CD4-positive, CD25-positive, alpha-beta regulatory T cell (primary cell): ENCODE data around the gene LUZP2. TPM values are rescaled to one million over a fixed set of nuclear protein-coding genes. Genes with fewer than 3 reads are reported as not detected.

Experiments
- ATAC-seq, 2 donors: fragments of 150-1000 bp; cut with Tn5 transposase; one replicate each; pipeline ENCODE4 v1.10.0; 2021; ENCODE audit warnings: low read depth in 2 of 2, moderate number of reproducible peaks in 2 of 2, moderate library complexity in 1 of 2
- DNase-seq, 3 donors: peaks; one replicate each; pipeline versions ENCODE4 v3.0.0 to v3.0.0-alpha.2; 2012 to 2022; ENCODE audit warnings: mixed read lengths in 1 of 3
- H3K27ac ChIP-seq: one replicate; pipeline ENCODE4 v1.7.0; 2013; ENCODE audit warnings: mild to moderate bottlenecking, low read length; ENCODE audit not compliant: insufficient read depth, poor library complexity, severe bottlenecking
- H3K27me3 ChIP-seq: one replicate; pipeline ENCODE4 v1.7.0; 2013; ENCODE audit warnings: low read length; ENCODE audit not compliant: control insufficient read depth, insufficient read depth
- H3K36me3 ChIP-seq: one replicate; pipeline ENCODE4 v1.7.0; 2013; ENCODE audit warnings: mild to moderate bottlenecking, low read length, moderate library complexity; ENCODE audit not compliant: control insufficient read depth, insufficient read depth
- H3K4me1 ChIP-seq: 2 replicates; pipeline ENCODE4 v1.7.0; 2013; ENCODE audit warnings: mild to moderate bottlenecking, low read length; ENCODE audit not compliant: insufficient read depth, control insufficient read depth, poor library complexity, severe bottlenecking
- H3K4me3 ChIP-seq: one replicate; pipeline ENCODE4 v1.7.0; 2013; ENCODE audit warnings: low read depth, mild to moderate bottlenecking, low read length, moderate library complexity
- H3K9me3 ChIP-seq, 2 experiments: 1 replicate in 1 of 2; 2 replicates in 1 of 2; pipeline ENCODE4 v1.7.0; 2013; ENCODE audit warnings: low read length in 2 of 2, mild to moderate bottlenecking in 1 of 2, moderate library complexity in 1 of 2; ENCODE audit not compliant: control insufficient read depth in 2 of 2
- H3K27ac Mint-ChIP-seq, 3 donors: one replicate each; pipeline ENCODE4 v1.8.0; 2020 to 2022; ENCODE audit warnings: mild to moderate bottlenecking in 3 of 3, mixed read lengths in 3 of 3, moderate library complexity in 2 of 3
- H3K27me3 Mint-ChIP-seq: one replicate; pipeline ENCODE4 v1.8.0; 2022; ENCODE audit warnings: mild to moderate bottlenecking, mixed read lengths
- H3K36me3 Mint-ChIP-seq: one replicate; pipeline ENCODE4 v1.8.0; 2020; ENCODE audit warnings: mixed read lengths
- H3K4me1 Mint-ChIP-seq, 4 donors: one replicate each; pipeline ENCODE4 v1.8.0; 2020 to 2022; ENCODE audit warnings: mixed read lengths in 4 of 4, mild to moderate bottlenecking in 1 of 4
- H3K4me3 Mint-ChIP-seq, 4 donors: one replicate each; pipeline ENCODE4 v1.8.0; 2020 to 2022; ENCODE audit warnings: mild to moderate bottlenecking in 4 of 4, mixed read lengths in 4 of 4, moderate library complexity in 3 of 4
- H3K9me3 Mint-ChIP-seq, 7 donors: one replicate each; pipeline ENCODE4 v1.8.0; 2020 to 2022; ENCODE audit warnings: mixed read lengths in 7 of 7, mild to moderate bottlenecking in 3 of 7, moderate library complexity in 2 of 7
- polyA plus RNA-seq, 4 donors: library from polyadenylated mRNA; unstranded; fragments of 300-500 nt; fragmentation: Illumina TruSeq; gene quantifications; one replicate each; pipeline ENCODE4 v1.2.3, GENCODE V29; 2021
- total RNA-seq: library from RNA; stranded (reverse); gene quantifications from one replicate; pipeline ENCODE4 v1.2.3, GENCODE V29; 2022

The LUZP2 gene
- total and polyA plus RNA-seq, 5 donors from 2014 or later = not detected

GRCh38 chr11:24781288-24781687 is 284.4 kb downstream of the LUZP2 start:
- Histone ChIP-seq H3K4me3 (no peak overlapping the region), H3K4me1 (no peaks in the 10 kb centered on the region), H3K9me3 (no peaks in the 10 kb centered on the region), H3K27ac (no peak overlapping the region), H3K36me3 (no peaks in the 10 kb centered on the region), H3K27me3 (no peaks in the 10 kb centered on the region)
- no peak overlapping the region for H3K4me3 Mint-ChIP-seq
- H3K9me3 Mint-ChIP-seq = peaks cover 0 to 13% (median 5%) of the 10 kb centered on the region in 7 donors
- ATAC-seq (no peak), DNase-seq (no peak)
- no peaks in the 10 kb centered on the region for H3K36me3 Mint-ChIP-seq
- H3K27ac Mint-ChIP-seq = no peak overlapping the region
- peaks cover 0 to 5% (median 0%) of the 10 kb centered on the region in 4 donors for H3K4me1 Mint-ChIP-seq
- no peaks in the 10 kb centered on the region for H3K27me3 Mint-ChIP-seq

- Histone ChIP-seq H3K36me3 (no peaks in the 10 kb centered on the region), H3K9me3 (peaks cover 2 to 3% of the 10 kb centered on the region in 2 experiments), H3K27ac (no peak overlapping the region), H3K4me3 (no peak overlapping the region), H3K27me3 (no peaks in the 10 kb centered on the region), H3K4me1 (no peaks in the 10 kb centered on the region)
- Mint-ChIP-seq H3K27ac (no peak overlapping the region), H3K4me1 (no peaks in the 10 kb centered on the region), H3K9me3 (peaks cover 4 to 34% (median 7%) of the 10 kb centered on the region in 7 donors), H3K27me3 (no peaks in the 10 kb centered on the region), H3K36me3 (no peaks in the 10 kb centered on the region), H3K4me3 (no peak overlapping the region)
- no peak for ATAC-seq
- no peak for DNase-seq
Observed at GRCh38 chr11:24793479-24793878, 296.6 kb downstream of the LUZP2 start.

GRCh38 chr11:24794064-24794463 is 297.2 kb downstream of the LUZP2 start:
- peaks cover 3 to 30% (median 7%) of the 10 kb centered on the region in 7 donors for H3K9me3 Mint-ChIP-seq

GRCh38 chr11:24805671-24806070 is 308.8 kb downstream of the LUZP2 start:
- H3K36me3 ChIP-seq = no peaks in the 10 kb centered on the region
- DNase-seq (no peak), ATAC-seq (no peak)
- peaks cover 3 to 5% of the 10 kb centered on the region in 2 experiments for H3K9me3 ChIP-seq
- H3K27ac Mint-ChIP-seq = no peak overlapping the region
- no peaks in the 10 kb centered on the region for H3K36me3 Mint-ChIP-seq
- H3K4me1 Mint-ChIP-seq = no peaks in the 10 kb centered on the region
- no peaks in the 10 kb centered on the region for H3K27me3 ChIP-seq
- H3K4me3 ChIP-seq = no peak overlapping the region
- H3K4me1 ChIP-seq = no peaks in the 10 kb centered on the region
- H3K4me3 Mint-ChIP-seq = peak overlapping the region in 1 of 4 donors; percentile 32
- H3K27ac ChIP-seq = no peak overlapping the region
- no peaks in the 10 kb centered on the region for H3K27me3 Mint-ChIP-seq
- H3K9me3 Mint-ChIP-seq = peaks cover 0 to 31% (median 8%) of the 10 kb centered on the region in 7 donors

More at GRCh38 chr11:24794064-24794463, 297.2 kb downstream of the LUZP2 start:
- DNase-seq (no peak), ATAC-seq (no peak)
- no peaks in the 10 kb centered on the region for H3K4me1 Mint-ChIP-seq
- no peaks in the 10 kb centered on the region for H3K4me1 ChIP-seq
- H3K27ac Mint-ChIP-seq = no peak overlapping the region
- no peak overlapping the region for H3K27ac ChIP-seq
- no peak overlapping the region for H3K4me3 ChIP-seq
- no peaks in the 10 kb centered on the region for H3K36me3 ChIP-seq
- no peak overlapping the region for H3K4me3 Mint-ChIP-seq
- H3K36me3 Mint-ChIP-seq = no peaks in the 10 kb centered on the region
- peaks cover 2 to 3% of the 10 kb centered on the region in 2 experiments for H3K9me3 ChIP-seq
- no peaks in the 10 kb centered on the region for H3K27me3 Mint-ChIP-seq
- no peaks in the 10 kb centered on the region for H3K27me3 ChIP-seq

GRCh38 chr11:24808173-24808572 is 311.3 kb downstream of the LUZP2 start:
- Mint-ChIP-seq H3K36me3 (no peaks in the 10 kb centered on the region), H3K4me3 (no peak overlapping the region), H3K4me1 (no peaks in the 10 kb centered on the region), H3K27me3 (no peaks in the 10 kb centered on the region), H3K9me3 (peaks cover 3 to 32% (median 13%) of the 10 kb centered on the region in 7 donors), H3K27ac (no peak overlapping the region)
- no peaks in the 10 kb centered on the region for H3K27me3 ChIP-seq
- ATAC-seq (no peak), DNase-seq (no peak)
- H3K9me3 ChIP-seq = peaks cover 3% of the 10 kb centered on the region in 2 experiments
- H3K4me3 ChIP-seq = no peak overlapping the region
- no peaks in the 10 kb centered on the region for H3K4me1 ChIP-seq
- H3K27ac ChIP-seq = no peak overlapping the region
- H3K36me3 ChIP-seq = no peaks in the 10 kb centered on the region

- Mint-ChIP-seq H3K4me3 (no peak overlapping the region), H3K27me3 (no peaks in the 10 kb centered on the region), H3K27ac (no peak overlapping the region), H3K9me3 (peaks cover 3 to 29% (median 7%) of the 10 kb centered on the region in 7 donors), H3K36me3 (no peaks in the 10 kb centered on the region), H3K4me1 (no peaks in the 10 kb centered on the region)
- ATAC-seq (no peak), DNase-seq (no peak)
- Histone ChIP-seq H3K27me3 (no peaks in the 10 kb centered on the region), H3K4me1 (no peaks in the 10 kb centered on the region), H3K36me3 (no peaks in the 10 kb centered on the region), H3K27ac (no peak overlapping the region), H3K9me3 (peaks cover 0 to 2% of the 10 kb centered on the region in 2 experiments), H3K4me3 (no peak overlapping the region)
Observed at GRCh38 chr11:24819006-24819405, 322.2 kb downstream of the LUZP2 start.

- peaks cover 3 to 26% (median 7%) of the 10 kb centered on the region in 7 donors for H3K9me3 Mint-ChIP-seq
- H3K4me1 Mint-ChIP-seq = no peaks in the 10 kb centered on the region
- Histone ChIP-seq H3K27ac (no peak overlapping the region), H3K27me3 (no peaks in the 10 kb centered on the region), H3K4me1 (no peaks in the 10 kb centered on the region), H3K9me3 (peaks cover 0 to 2% of the 10 kb centered on the region in 2 experiments), H3K36me3 (no peaks in the 10 kb centered on the region), H3K4me3 (no peak overlapping the region)
- no peaks in the 10 kb centered on the region for H3K27me3 Mint-ChIP-seq
- peak overlapping the region in 1 of 4 donors; percentile 3 for H3K4me3 Mint-ChIP-seq
- H3K36me3 Mint-ChIP-seq = no peaks in the 10 kb centered on the region
- H3K27ac Mint-ChIP-seq = no peak overlapping the region
- no peak for DNase-seq
- ATAC-seq = no peak
Observed at GRCh38 chr11:24819863-24820434, 323.1 kb downstream of the LUZP2 start.

GRCh38 chr11:24820541-24820940 is 323.7 kb downstream of the LUZP2 start:
- ATAC-seq = no peak
- peaks cover 0 to 2% of the 10 kb centered on the region in 2 experiments for H3K9me3 ChIP-seq

More at GRCh38 chr11:24820541-24820940, 323.7 kb downstream of the LUZP2 start:
- Mint-ChIP-seq H3K4me1 (no peaks in the 10 kb centered on the region), H3K9me3 (peaks cover 3 to 29% (median 9%) of the 10 kb centered on the region in 7 donors), H3K27me3 (no peaks in the 10 kb centered on the region), H3K4me3 (no peak overlapping the region), H3K27ac (no peak overlapping the region), H3K36me3 (no peaks in the 10 kb centered on the region)
- Histone ChIP-seq H3K36me3 (no peaks in the 10 kb centered on the region), H3K4me1 (no peaks in the 10 kb centered on the region), H3K27me3 (no peaks in the 10 kb centered on the region), H3K27ac (no peak overlapping the region), H3K4me3 (no peak overlapping the region)
- no peak for DNase-seq
